Measurements from ENCODE around the gene U2AF2.

DNA sequence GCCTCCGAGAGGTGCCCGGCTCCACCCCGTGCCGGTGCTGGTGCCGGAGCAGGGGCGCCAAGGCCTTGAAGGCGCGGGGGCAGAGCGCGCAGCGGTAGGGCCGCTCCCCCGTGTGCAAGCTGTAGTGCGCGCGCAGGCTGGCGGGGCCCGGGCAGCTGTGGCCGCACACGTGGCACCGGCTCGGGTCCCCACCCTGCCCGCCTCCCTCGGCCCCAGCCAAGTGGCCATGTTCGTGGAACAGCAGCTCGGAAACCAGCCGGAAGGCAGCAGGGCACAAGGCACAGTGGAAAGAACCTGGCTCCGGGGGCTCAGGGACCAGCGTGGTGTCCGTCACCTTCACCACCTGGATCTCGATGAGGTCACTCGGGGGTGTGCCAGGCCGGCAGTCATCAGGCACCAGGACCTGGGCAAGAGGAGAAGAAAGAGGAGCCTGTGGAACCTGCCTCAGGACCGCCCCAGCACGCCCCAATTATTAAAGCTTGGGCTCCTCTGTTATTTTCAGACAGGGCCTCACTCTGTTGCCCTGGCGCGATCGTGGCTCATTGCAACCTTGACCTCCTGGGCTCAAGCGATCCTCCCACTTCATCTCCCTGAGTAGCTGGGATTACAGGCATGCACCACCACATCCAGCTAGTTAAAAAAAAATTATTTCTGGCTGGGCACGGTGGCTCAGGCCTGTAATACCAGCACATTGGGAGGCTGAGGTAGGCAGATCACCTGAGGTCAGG, 32.4 kb upstream of the U2AF2 start:
- TF ChIP-seq, protein P1, sequence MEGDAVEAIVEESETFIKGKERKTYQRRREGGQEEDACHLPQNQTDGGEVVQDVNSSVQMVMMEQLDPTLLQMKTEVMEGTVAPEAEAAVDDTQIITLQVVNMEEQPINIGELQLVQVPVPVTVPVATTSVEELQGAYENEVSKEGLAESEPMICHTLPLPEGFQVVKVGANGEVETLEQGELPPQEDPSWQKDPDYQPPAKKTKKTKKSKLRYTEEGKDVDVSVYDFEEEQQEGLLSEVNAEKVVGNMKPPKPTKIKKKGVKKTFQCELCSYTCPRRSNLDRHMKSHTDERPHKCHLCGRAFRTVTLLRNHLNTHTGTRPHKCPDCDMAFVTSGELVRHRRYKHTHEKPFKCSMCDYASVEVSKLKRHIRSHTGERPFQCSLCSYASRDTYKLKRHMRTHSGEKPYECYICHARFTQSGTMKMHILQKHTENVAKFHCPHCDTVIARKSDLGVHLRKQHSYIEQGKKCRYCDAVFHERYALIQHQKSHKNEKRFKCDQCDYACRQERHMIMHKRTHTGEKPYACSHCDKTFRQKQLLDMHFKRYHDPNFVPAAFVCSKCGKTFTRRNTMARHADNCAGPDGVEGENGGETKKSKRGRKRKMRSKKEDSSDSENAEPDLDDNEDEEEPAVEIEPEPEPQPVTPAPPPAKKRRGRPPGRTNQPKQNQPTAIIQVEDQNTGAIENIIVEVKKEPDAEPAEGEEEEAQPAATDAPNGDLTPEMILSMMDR (IDR thresholded peaks at IDR 0.05): no peak
- no peak for TF ChIP-seq POLR2A (IDR thresholded peaks at IDR 0.05)
